GM12872 (cell line): ENCODE data around the gene PRDM4.

Source experiments
- TF ChIP-seq, protein P1 (sequence below): IDR thresholded peaks from 3 replicates; pipeline ENCODE4 v1.5.1; 2011; ENCODE audit warnings: low read depth, mild to moderate bottlenecking, low read length, moderate library complexity; ENCODE audit not compliant: insufficient read depth

Gene PRDM4

DNA sequence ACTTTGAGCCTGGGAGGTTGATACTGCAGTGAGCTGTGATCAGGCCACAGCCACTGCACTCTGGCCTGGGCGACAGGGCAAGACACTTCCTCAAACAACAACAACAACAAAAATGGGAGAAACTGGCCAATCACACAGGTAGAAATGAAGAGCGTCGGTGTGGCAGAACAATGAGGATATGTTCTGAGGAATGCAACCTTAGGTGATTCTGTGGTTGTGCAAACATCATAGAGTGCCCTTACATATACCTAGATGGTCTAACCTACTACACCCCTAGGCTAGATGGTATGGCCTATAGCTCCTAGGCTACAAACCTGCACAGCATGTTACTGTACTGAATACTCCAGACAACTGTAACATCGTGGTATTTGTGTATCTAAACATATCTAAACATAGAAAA, 3.7 kb upstream of the PRDM4 start:
- TF ChIP-seq, protein P1, sequence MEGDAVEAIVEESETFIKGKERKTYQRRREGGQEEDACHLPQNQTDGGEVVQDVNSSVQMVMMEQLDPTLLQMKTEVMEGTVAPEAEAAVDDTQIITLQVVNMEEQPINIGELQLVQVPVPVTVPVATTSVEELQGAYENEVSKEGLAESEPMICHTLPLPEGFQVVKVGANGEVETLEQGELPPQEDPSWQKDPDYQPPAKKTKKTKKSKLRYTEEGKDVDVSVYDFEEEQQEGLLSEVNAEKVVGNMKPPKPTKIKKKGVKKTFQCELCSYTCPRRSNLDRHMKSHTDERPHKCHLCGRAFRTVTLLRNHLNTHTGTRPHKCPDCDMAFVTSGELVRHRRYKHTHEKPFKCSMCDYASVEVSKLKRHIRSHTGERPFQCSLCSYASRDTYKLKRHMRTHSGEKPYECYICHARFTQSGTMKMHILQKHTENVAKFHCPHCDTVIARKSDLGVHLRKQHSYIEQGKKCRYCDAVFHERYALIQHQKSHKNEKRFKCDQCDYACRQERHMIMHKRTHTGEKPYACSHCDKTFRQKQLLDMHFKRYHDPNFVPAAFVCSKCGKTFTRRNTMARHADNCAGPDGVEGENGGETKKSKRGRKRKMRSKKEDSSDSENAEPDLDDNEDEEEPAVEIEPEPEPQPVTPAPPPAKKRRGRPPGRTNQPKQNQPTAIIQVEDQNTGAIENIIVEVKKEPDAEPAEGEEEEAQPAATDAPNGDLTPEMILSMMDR: no peak

DNA sequence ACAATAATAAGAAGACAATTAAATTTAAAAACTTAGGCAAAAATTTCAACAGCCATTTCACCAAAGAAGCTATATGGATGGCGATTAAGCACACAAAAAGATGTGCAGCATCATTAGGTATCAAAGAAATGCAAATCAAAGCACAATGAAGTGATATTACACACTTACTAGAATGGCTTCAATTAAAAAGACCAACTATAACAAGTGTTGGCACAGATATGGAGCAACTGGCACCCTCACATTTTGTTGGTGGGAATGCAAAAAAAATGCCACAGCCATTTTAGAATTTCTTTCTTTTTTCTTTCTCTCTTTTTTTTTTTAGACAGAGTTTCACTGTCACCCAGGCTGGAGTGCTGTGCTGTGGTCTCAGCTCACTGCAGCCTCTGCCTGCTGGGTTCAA, 1.9 kb upstream of the PRDM4 start:
- TF ChIP-seq, protein P1: no peak

DNA sequence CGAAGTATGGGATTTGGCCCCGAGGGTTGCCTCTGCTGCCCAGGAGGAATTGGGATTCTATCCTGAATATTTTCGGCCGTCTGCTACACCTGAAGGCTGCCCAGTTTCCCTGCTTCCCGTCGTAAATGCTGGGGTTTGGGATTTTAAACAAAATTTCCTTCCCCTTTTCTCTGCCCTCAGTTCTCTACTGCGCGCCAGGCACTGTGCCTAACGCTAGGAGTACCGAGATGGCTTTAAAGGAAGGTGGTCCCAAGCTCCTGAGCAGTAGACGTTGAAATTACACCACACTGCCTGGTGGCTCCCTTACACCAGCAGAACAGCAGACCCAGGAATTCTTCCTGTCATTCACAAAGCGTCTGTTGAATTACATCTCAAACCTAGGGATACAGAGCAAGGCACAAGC, 566 bp upstream of the PRDM4 start:
- TF ChIP-seq, protein P1: no peak

DNA sequence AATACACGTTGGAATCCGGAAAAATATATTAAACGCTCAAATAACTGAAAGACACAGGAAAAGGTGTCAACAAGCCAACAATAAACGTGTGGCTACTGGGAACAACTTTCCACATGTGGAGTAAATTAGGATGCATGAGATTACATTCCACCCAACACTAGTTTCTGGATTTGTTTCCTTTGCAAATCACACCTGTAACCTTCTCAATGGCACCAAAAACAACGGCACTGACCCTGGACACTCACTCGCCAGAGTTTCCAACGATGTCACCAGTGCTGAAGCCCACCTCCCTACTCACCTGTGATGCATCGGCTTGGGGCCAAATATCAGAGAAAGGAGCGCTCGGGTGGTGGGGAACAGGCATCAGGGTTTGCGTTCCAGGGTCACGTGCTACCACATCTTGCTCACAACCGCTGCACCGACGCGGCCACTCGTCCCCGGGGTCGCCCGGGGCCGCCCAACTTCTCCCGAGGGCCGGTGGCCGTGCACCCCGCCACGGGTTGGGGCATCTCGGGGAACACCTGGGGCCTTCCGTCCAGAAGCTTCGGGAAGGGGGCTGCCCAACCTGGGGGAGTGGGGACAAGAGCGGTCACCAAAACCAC, 629 bp downstream of the PRDM4 start:
- TF ChIP-seq, protein P1: no peak

DNA sequence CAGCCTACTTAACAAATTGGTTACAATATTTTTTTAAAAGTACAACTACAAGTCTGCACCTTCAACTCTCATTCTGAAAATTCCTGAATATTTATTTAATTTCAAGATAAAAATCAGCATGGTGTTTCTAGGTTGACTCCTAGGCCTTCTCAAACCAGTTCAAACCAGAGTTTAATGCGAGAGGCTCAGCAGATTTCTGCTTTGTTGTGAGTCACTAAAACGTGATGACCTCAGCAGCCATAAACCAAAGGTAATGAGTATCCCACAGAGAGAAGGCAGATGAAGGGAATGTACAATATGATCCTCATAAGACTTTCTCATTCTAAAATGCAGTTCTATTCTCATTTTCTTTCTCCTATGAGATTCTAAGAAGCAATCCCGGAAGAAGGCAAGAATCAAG, 1.5 kb downstream of the PRDM4 start:
- TF ChIP-seq, protein P1: no peak

DNA sequence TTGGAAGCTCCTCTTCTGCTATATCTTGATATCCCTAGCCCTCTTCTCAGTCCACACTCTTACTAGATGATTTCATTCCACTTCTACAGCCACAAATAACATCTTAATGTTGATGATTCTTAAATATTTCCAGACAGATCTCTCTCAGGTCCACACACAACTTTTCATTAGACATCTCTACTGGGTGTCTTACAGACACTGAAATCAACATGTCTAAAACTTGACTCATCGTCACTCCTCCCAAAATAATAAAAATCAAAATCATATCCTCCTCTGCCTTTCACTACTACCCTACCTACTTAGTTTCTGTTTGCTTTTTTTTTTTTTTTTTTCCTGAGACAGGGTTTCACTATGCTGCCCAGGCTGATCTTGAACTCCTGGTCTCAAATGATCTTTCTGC, 11.9 kb downstream of the PRDM4 start:
- TF ChIP-seq, protein P1: no peak

DNA sequence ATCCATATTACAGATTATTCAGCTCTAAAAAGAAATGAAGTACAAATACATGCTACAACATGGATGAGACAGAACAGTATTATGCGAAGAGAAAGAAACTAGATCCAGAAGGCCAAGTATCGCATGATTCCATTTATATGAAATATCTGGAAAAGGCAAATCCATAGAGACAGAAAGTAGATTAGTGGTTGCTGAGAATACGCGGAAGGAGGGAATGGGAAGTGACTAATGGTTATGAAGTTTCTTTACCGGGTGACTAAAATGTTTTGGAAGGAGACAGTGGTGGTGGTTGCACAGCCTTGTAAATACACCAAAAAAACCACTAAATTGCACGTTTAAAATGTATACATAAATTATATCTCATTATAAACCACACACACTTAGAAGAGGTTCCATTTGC, 12.5 kb downstream of the PRDM4 start:
- TF ChIP-seq, protein P1: no peak
